ENCODE measurements around the gene TAF10. TPM values are rescaled to one million over a fixed set of nuclear protein-coding genes. Genes with fewer than 3 reads are reported as not detected.

TAF10 gene
- total RNA-seq, 1 donor from 2014 or later: 154 TPM

DNA sequence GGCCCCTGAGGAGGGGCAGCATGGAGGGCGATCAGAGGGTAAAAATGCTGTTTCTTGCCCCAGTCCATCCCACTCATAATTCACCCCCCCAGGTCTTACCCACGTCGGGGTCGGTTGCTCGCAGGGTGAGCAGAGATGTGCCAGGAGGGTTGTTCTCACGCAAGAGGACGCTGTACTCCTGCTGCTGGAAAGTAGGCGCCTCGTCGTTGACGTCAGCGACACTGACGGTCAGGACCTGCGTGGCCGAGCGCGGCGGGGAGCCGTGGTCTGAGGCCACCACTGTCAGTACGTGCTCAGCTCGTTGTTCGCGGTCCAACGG, 17.5 kb upstream of the TAF10 start:
- intact Hi-C loops (cut with micrococcal nuclease): no loop called here
- Mint-ChIP-seq H3K9me3 (no peaks in the 10 kb centered on the region), H3K4me1 (peaks cover 20% of the 10 kb centered on the region), H3K36me3 (ENCODE audit: low read depth) (no peaks in the 10 kb centered on the region), H3K27ac (no peak overlapping the region), H3K27me3 (no peaks in the 10 kb centered on the region), H3K4me3 (no peak overlapping the region)
- no peak for DNase-seq
- TF ChIP-seq, protein P1, sequence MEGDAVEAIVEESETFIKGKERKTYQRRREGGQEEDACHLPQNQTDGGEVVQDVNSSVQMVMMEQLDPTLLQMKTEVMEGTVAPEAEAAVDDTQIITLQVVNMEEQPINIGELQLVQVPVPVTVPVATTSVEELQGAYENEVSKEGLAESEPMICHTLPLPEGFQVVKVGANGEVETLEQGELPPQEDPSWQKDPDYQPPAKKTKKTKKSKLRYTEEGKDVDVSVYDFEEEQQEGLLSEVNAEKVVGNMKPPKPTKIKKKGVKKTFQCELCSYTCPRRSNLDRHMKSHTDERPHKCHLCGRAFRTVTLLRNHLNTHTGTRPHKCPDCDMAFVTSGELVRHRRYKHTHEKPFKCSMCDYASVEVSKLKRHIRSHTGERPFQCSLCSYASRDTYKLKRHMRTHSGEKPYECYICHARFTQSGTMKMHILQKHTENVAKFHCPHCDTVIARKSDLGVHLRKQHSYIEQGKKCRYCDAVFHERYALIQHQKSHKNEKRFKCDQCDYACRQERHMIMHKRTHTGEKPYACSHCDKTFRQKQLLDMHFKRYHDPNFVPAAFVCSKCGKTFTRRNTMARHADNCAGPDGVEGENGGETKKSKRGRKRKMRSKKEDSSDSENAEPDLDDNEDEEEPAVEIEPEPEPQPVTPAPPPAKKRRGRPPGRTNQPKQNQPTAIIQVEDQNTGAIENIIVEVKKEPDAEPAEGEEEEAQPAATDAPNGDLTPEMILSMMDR (IDR thresholded peaks at IDR 0.05): no peak
- ATAC-seq (ENCODE audit: low read depth): no peak
- ChIA-PET POLR2A (interaction anchor here (1.0 to 1.3 kb wide), 3 partner anchors 9 to 17 kb away, joined by 3 to 4 read pairs (median 4); no protein-coding TSS in a partner anchor), CTCF (interaction anchor here (0.9 kb wide), 1 partner anchor 10 kb away, joined by 3 read pairs; the partner anchor contains the start of gene TPP1)

DNA sequence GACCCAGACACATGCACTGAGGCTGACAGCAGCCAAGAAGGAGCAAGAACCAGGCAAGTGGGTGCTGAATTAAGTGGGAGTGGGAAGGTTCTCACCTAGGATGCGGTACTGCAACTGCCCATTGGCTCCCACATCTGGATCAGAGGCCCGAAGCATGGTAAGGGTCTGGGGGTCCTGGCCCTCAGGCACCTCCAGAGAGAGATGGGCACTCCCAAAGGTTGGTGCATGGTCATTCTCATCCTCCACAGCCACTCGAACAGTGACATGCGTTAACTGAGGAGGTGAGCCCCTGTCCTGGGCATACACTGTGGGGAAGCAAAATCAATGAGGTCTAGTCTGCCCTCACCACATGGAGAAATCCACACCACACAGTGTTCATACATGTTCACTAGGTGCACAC, 16.5 kb upstream of the TAF10 start:
- intact Hi-C loops (cut with micrococcal nuclease): no loop called here
- ATAC-seq (ENCODE audit: low read depth) (no peak), DNase-seq (no peak)
- TF ChIP-seq, protein P1 (IDR thresholded peaks at IDR 0.05): no peak
- ChIA-PET CTCF (no interaction called here), POLR2A (interaction anchor here (1.0 to 1.3 kb wide), 4 partner anchors 8 to 19 kb away, joined by 3 to 4 read pairs (median 4); no protein-coding TSS in a partner anchor)
- H3K4me1 Mint-ChIP-seq: peaks cover 20% of the 10 kb centered on the region
- no peak overlapping the region for H3K4me3 Mint-ChIP-seq
- no peaks in the 10 kb centered on the region for H3K27me3 Mint-ChIP-seq
- no peak overlapping the region for H3K27ac Mint-ChIP-seq
- no peaks in the 10 kb centered on the region for H3K36me3 Mint-ChIP-seq (ENCODE audit: low read depth)
- H3K9me3 Mint-ChIP-seq: no peaks in the 10 kb centered on the region

DNA sequence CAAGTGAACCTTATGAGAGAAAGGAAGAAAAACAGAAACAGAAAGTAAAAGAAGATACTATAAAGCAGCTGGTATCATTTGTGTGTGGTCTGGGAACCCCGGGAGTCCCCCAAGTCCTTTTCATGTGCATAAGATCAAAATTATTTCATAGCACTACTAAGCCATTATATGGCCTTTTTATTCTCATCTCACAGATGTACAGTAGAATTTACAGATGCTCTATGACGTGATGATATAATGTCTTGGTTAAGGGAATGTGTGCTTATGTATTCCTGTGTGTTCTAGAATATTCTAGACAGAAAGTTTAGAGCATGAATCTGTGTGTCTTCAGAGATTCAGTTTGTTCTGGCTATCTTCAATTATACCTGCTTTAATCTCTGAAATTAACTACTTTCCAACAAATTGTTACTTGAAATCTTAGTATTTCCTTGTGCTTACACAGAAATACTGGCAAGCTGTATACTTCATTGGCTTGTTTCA, 15.8 kb upstream of the TAF10 start:
- H3K27me3 Mint-ChIP-seq: no peaks in the 10 kb centered on the region
- intact Hi-C loops (cut with micrococcal nuclease): loop anchor here (2.0 kb wide), 2 partner anchors 19 to 21 kb away; no protein-coding TSS in a partner anchor
- peak overlapping the region; percentile 24 for H3K27ac Mint-ChIP-seq
- peak; percentile 67 for ATAC-seq (ENCODE audit: low read depth)
- H3K9me3 Mint-ChIP-seq: no peaks in the 10 kb centered on the region
- no peak overlapping the region for H3K4me3 Mint-ChIP-seq
- TF ChIP-seq, protein P1 (IDR thresholded peaks at IDR 0.05): no peak
- peaks cover 20% of the 10 kb centered on the region for H3K4me1 Mint-ChIP-seq
- no peaks in the 10 kb centered on the region for H3K36me3 Mint-ChIP-seq (ENCODE audit: low read depth)
- no peak for DNase-seq
- ChIA-PET POLR2A (interaction anchor here (0.8 to 1.6 kb wide), 5 partner anchors 9 to 56 kb away, joined by 3 to 14 read pairs (median 4); partner anchors contain the start of genes MRPL17, TAF10 and TPP1), CTCF (interaction anchor here (0.9 to 1.1 kb wide), 2 partner anchors 9 to 55 kb away, joined by 3 read pairs; partner anchors contain the start of genes MRPL17 and TPP1)

DNA sequence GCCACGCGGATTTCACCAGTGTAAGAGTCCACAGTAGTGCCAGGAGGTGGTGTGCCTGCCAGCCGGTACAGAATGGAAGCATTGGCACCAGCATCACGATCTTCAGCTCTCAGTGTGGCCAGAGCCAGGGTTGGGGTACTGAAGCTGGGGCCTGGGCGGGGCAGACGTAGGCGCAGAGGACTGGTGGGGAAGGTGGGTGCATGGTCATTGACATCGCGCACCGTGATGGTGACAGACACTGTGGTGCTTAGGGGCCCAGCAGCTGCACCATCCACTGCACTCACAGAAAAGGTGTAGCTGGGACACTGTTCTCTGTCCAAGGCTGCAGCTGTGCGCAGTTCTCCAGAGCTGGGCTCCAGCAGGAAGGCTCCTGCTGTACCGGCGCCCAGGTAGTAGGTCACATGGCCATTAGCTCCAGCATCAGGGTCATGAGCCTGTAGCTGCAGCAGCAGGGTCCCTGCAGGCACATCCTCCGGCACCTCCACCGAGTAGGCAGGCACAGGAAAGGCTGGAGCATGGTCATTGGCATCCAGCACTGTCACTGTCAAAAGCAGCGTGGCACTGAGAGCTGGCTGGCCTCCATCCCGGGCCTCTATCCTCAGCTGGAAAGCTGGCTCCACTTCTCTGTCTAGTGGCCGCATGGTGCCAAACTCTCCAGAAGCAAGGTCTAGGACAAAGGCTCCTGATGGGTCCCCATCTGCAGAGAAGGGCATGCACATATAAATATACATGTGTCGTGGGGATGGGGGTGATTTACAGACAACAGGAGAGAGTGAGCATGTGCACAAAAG, 15.2 kb upstream of the TAF10 start:
- intact Hi-C loops (cut with micrococcal nuclease): loop anchor here (2.0 kb wide), 2 partner anchors 20 kb away; no protein-coding TSS in a partner anchor
- POLR2A ChIA-PET: interaction anchor here (0.8 to 1.6 kb wide), 5 partner anchors 8 to 56 kb away, joined by 3 to 14 read pairs (median 4); partner anchors contain the start of genes MRPL17, TAF10 and TPP1
- ATAC-seq (ENCODE audit: low read depth) (no peak), DNase-seq (peak; percentile 12)
- Mint-ChIP-seq H3K9me3 (no peaks in the 10 kb centered on the region), H3K4me3 (no peak overlapping the region), H3K4me1 (peaks cover 20% of the 10 kb centered on the region), H3K27me3 (no peaks in the 10 kb centered on the region), H3K27ac (peak overlapping the region; percentile 24), H3K36me3 (ENCODE audit: low read depth) (no peaks in the 10 kb centered on the region)
- TF ChIP-seq, protein P1 (IDR thresholded peaks at IDR 0.05): no peak
- CTCF ChIA-PET: interaction anchor here (0.9 to 1.1 kb wide), 2 partner anchors 9 to 56 kb away, joined by 3 read pairs; partner anchors contain the start of genes MRPL17 and TPP1

DNA sequence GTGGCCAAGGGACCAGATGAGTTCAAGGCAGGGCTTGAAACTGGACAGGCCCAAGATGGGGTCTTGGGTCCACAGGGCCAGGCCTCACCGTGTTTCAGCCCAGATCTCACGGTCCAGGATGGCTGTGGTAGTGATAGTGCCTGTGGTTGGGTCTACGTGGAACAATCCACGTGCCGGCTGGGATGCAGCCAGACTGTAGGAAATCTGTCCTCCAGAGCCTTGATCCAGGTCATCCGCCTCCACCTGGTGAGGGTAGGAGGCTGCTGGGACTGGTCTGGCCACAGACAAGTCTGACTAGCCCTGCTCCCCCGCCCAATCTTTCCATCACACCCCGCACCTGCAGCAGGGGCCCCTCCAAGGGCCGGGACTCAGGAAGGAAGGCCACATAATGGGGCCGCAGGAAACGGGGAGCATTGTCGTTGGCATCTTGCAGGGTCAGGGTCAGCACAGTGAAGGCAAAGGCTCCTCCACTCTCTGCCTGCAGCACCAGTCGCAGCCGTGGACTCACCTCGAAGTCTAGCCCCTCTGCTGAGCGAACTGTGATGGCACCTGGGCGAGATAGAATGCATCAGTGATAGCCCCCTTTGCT, 13.9 kb upstream of the TAF10 start:
- Mint-ChIP-seq H3K27me3 (no peaks in the 10 kb centered on the region), H3K36me3 (ENCODE audit: low read depth) (no peaks in the 10 kb centered on the region), H3K4me1 (peaks cover 20% of the 10 kb centered on the region), H3K27ac (no peak overlapping the region), H3K9me3 (no peaks in the 10 kb centered on the region), H3K4me3 (no peak overlapping the region)
- TF ChIP-seq, protein P1 (IDR thresholded peaks at IDR 0.05): no peak
- POLR2A ChIA-PET: no interaction called here
- DNase-seq (no peak), ATAC-seq (ENCODE audit: low read depth) (no peak)
- intact Hi-C loops (cut with micrococcal nuclease): loop anchor here (2.0 kb wide), 2 partner anchors 19 to 21 kb away; no protein-coding TSS in a partner anchor
- CTCF ChIA-PET: no interaction called here

Measured in activated B cell treated with CpG ODN at 0.5 μM for 24 hours (primary cell).